Body of pancreas (tissue), 4 donors: Measurements from ENCODE around the gene ANKRD44.

Experiments
- CTCF ChIP-seq, 7 experiments: fragments of 450-650 bp in 4 of 7; fragments of 200-600 bp in 3 of 7; sonication (generic) in 3 of 7; IDR thresholded peaks; one replicate each; pipeline ENCODE4 v1.5.1; 2016 to 2019; ENCODE audit warnings: antibody characterized with exemption in 7 of 7
- POLR2A ChIP-seq, 3 donors: fragments of 450-650 bp; IDR thresholded peaks; one replicate each; pipeline ENCODE4 v1.6.1; 2016; ENCODE audit warnings: antibody characterized with exemption in 3 of 3, mild to moderate bottlenecking in 2 of 3

- no peak for TF ChIP-seq CTCF (IDR thresholded peaks at IDR 0.05)
- no peak for TF ChIP-seq POLR2A (IDR thresholded peaks at IDR 0.05)
Observed at GRCh38 chr2:196992466-196992865, 318.1 kb downstream of the ANKRD44 start.
